Rectal smooth muscle tissue (tissue), 1 donor: ENCODE results near the gene VWC2.

ENCODE experiments used
- H3K27ac ChIP-seq: one replicate; pipeline ENCODE4 v1.7.0; 2013; ENCODE audit warnings: low read depth, low read length, inconsistent platforms
- H3K27me3 ChIP-seq: one replicate; pipeline ENCODE4 v1.7.0; 2013; ENCODE audit warnings: low read length; ENCODE audit not compliant: control insufficient read depth, insufficient read depth
- H3K36me3 ChIP-seq: one replicate; pipeline ENCODE4 v1.7.0; 2013; ENCODE audit warnings: low read length; ENCODE audit not compliant: control insufficient read depth, insufficient read depth
- H3K4me1 ChIP-seq: one replicate; pipeline ENCODE4 v1.7.0; 2013; ENCODE audit warnings: low read length; ENCODE audit not compliant: control insufficient read depth, insufficient read depth
- H3K4me3 ChIP-seq: one replicate; pipeline ENCODE4 v1.7.0; 2013; ENCODE audit warnings: low read length
- H3K9ac ChIP-seq: one replicate; pipeline ENCODE4 v1.7.0; 2013; ENCODE audit warnings: low read length

Gene VWC2

DNA sequence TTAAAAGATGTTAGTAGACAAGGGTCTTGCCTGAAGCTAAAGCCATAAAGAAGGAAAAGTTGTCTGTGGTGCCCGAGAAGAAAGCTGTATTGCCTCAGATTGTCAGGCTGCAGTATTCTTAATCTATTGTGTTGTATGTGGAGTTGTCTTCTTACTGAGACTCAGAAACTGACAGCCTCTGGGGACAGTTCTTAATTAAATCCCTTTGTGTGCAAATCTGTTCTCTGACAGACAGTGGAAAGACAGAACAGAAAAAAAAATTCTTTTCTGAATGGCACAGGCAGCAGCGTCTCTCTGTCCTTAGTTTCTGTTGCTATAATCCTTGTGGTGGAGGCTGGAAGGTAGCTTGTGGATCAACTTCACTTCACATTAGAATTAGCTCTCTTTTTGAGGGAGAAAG lies 16.8 kb downstream of the VWC2 start:
- Histone ChIP-seq H3K27me3 (no peaks in the 10 kb centered on the region), H3K9ac (no peak overlapping the region), H3K27ac (no peak overlapping the region), H3K4me1 (no peaks in the 10 kb centered on the region), H3K4me3 (no peak overlapping the region), H3K36me3 (no peaks in the 10 kb centered on the region)

- no peak overlapping the region for H3K27ac ChIP-seq
- H3K36me3 ChIP-seq = no peaks in the 10 kb centered on the region
- no peaks in the 10 kb centered on the region for H3K4me1 ChIP-seq
- H3K4me3 ChIP-seq = no peak overlapping the region
- H3K27me3 ChIP-seq = no peaks in the 10 kb centered on the region
- no peak overlapping the region for H3K9ac ChIP-seq
These were observed 17.8 kb downstream of the VWC2 start for GRCh38 chr7:49791088-49791741.

DNA sequence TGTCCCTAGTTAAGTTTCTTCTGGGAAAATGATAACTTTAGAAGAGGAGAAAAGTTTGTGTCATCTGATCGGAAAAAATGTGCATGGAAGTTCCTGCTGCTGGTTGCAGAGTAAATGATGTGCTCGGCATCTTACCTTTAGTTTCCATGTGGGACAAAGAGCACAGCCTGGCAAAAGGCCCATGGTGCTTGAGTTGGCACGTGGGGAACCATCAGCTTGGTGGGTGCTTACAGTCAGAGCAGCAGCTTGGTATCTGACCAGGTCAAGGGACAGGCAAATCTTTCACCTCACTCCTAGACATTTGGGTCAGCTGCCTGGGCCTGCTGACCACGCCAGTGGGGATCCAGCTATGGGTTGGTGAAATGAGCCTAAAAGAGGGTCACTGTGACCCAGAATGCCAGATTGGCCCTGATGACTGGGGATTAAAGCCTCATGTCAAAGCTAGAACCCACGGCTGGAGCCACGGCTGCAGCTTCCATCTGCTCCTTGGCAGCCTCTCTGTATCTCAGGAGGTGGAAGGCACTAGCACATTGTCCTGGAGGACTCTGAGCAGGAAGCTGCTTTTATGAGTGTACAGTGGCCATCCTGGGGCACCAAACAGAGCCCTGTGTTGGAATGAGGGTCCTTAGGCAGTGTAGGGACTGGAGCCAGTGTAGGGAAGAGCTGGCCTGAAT lies 24.7 kb downstream of the VWC2 start:
- Histone ChIP-seq H3K36me3 (no peaks in the 10 kb centered on the region), H3K9ac (no peak overlapping the region), H3K27me3 (no peaks in the 10 kb centered on the region), H3K27ac (no peak overlapping the region), H3K4me3 (no peak overlapping the region), H3K4me1 (no peaks in the 10 kb centered on the region)

- Histone ChIP-seq H3K36me3 (no peaks in the 10 kb centered on the region), H3K4me1 (no peaks in the 10 kb centered on the region), H3K27me3 (no peaks in the 10 kb centered on the region), H3K9ac (no peak overlapping the region), H3K27ac (no peak overlapping the region), H3K4me3 (no peak overlapping the region)
These were observed 26.6 kb downstream of the VWC2 start for GRCh38 chr7:49800031-49800430.

- Histone ChIP-seq H3K36me3 (no peaks in the 10 kb centered on the region), H3K4me3 (no peak overlapping the region), H3K9ac (no peak overlapping the region), H3K4me1 (no peaks in the 10 kb centered on the region), H3K27ac (no peak overlapping the region), H3K27me3 (no peaks in the 10 kb centered on the region)
These were observed 29.2 kb downstream of the VWC2 start for GRCh38 chr7:49802600-49802999.

- no peaks in the 10 kb centered on the region for H3K4me1 ChIP-seq
- H3K36me3 ChIP-seq = no peaks in the 10 kb centered on the region
- H3K9ac ChIP-seq = no peak overlapping the region
- H3K4me3 ChIP-seq = no peak overlapping the region
- H3K27ac ChIP-seq = no peak overlapping the region
- no peaks in the 10 kb centered on the region for H3K27me3 ChIP-seq
These were observed 30.4 kb downstream of the VWC2 start for GRCh38 chr7:49803812-49804211.

- no peaks in the 10 kb centered on the region for H3K36me3 ChIP-seq
- H3K4me1 ChIP-seq = no peaks in the 10 kb centered on the region
- no peak overlapping the region for H3K9ac ChIP-seq
- no peak overlapping the region for H3K4me3 ChIP-seq
- no peak overlapping the region for H3K27ac ChIP-seq
- no peaks in the 10 kb centered on the region for H3K27me3 ChIP-seq
These were observed 32.1 kb downstream of the VWC2 start for GRCh38 chr7:49805371-49806007.

DNA sequence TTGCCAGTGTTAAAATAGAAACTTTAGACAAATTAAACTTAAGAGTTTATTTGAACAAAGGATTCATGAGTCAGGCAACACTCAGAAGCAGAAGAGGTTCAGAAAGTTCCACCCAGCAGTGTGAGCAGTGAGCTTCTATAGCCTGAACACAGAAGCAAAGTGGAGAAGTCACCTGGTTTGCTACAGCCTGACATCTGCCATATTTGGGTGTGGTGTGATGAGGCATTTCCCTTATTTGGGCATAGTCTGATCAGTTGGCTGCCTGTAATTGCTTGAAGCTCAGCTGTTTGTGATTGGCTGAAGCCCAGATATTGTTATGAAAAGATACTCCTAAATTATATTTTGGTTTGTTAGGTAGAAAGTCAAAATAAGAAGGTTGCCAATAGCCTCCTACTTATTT lies 39.1 kb downstream of the VWC2 start:
- Histone ChIP-seq H3K4me1 (no peaks in the 10 kb centered on the region), H3K4me3 (no peak overlapping the region), H3K36me3 (no peaks in the 10 kb centered on the region), H3K27ac (no peak overlapping the region), H3K9ac (no peak overlapping the region), H3K27me3 (no peaks in the 10 kb centered on the region)

DNA sequence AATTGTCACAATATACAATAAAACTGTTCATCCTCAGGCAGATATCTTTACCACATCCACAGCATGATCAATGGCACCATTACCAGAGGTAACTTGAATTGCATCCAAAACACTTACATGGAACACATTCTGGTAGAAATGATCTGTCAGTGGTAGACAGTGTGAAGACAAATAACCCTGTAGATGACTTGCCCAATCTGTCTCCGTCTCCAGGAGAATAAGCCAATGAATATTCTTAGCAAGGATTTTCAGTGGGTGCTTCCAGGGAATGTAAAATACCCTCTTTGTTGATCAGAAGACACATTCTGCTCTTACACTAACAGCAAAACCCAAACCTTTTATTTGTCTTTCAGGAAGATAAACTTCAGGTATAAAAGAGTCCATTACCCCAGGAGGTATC lies 43.8 kb downstream of the VWC2 start:
- Histone ChIP-seq H3K27me3 (no peaks in the 10 kb centered on the region), H3K4me3 (no peak overlapping the region), H3K4me1 (no peaks in the 10 kb centered on the region), H3K36me3 (no peaks in the 10 kb centered on the region), H3K27ac (no peak overlapping the region), H3K9ac (no peak overlapping the region)

DNA sequence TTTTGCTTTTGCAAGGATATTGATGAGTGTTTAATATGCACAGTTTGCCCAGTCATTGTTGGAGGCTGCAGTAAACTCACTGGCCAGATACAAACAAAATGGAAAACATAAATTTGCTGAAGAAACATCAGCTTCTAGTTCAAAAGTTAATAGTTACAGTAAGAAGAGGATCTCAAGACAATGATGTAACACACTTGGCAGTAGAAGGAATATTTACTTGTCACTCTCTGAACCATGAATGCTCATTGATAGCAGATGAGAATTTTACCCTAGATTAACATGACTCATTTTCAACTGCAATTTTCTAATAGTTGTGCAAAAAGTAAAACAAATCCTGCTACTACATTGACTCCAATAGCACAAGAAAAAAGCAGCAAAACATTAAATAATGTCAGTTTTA lies 47.7 kb downstream of the VWC2 start:
- Histone ChIP-seq H3K4me3 (no peak overlapping the region), H3K36me3 (no peaks in the 10 kb centered on the region), H3K27ac (no peak overlapping the region), H3K4me1 (no peaks in the 10 kb centered on the region), H3K9ac (no peak overlapping the region), H3K27me3 (no peaks in the 10 kb centered on the region)

DNA sequence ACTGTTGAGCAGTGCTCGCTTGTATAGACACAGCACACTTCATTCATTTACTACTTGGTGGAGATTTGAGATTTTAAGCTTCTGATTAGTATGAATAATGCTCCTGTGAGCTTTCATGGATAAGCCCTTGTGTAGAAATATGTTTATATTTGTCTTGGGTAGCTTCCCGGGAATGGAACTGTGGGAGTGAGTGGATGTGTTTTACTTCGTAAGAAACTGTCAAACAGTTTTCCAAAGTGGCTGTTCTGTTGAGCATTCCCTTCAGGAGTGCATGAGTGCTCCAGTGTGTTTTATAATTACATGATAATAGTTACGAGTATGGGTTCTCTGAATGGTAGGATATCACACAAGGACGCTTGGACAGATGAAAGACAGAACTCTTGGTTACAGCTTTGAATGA lies 49.4 kb downstream of the VWC2 start:
- H3K4me1 ChIP-seq = no peaks in the 10 kb centered on the region
- no peaks in the 10 kb centered on the region for H3K36me3 ChIP-seq
- H3K27me3 ChIP-seq = no peaks in the 10 kb centered on the region
- no peak overlapping the region for H3K27ac ChIP-seq
- no peak overlapping the region for H3K9ac ChIP-seq
- no peak overlapping the region for H3K4me3 ChIP-seq

- H3K36me3 ChIP-seq = no peaks in the 10 kb centered on the region
These were observed 50.1 kb downstream of the VWC2 start for GRCh38 chr7:49823566-49823965.

More at GRCh38 chr7:49823566-49823965, 50.1 kb downstream of the VWC2 start:
- Histone ChIP-seq H3K27ac (no peak overlapping the region), H3K4me3 (no peak overlapping the region), H3K4me1 (no peaks in the 10 kb centered on the region), H3K27me3 (no peaks in the 10 kb centered on the region), H3K9ac (no peak overlapping the region)
